Heart left ventricle (tissue), 16 donors: ENCODE data around the gene EPC2. TPM values are rescaled to one million over a fixed set of nuclear protein-coding genes. Genes with fewer than 3 reads are reported as not detected.

ENCODE experiments used
- ATAC-seq, 4 donors: fragments of 200-7000 bp; cut with Tn5 transposase; one replicate each; pipeline ENCODE4 v1.9.1; 2020 to 2022; ENCODE audit warnings: moderate library complexity in 4 of 4, mild to moderate bottlenecking in 3 of 4, moderate number of reproducible peaks in 1 of 4
- DNase-seq, 5 donors: peaks; one replicate each; pipeline ENCODE4 v3.0.0-alpha.2; 2020
- H3K27ac ChIP-seq, 12 donors: fragments of 200-600 bp; sonication (generic) in 4 of 12; one replicate each; pipeline versions ENCODE4 v1.5.0 to v1.8.0; 2016 to 2022; ENCODE audit warnings: mild to moderate bottlenecking in 2 of 12
- H3K27me3 ChIP-seq, 9 donors: fragments of 200-600 bp; sonication (generic) in 2 of 9; one replicate each; pipeline versions ENCODE4 v1.5.1 to v1.8.0; 2016 to 2022; ENCODE audit warnings: mild to moderate bottlenecking in 3 of 9
- H3K36me3 ChIP-seq, 9 donors: fragments of 200-600 bp; sonication (generic) in 2 of 9; one replicate each; pipeline versions ENCODE4 v1.5.0 to v1.8.0; 2018 to 2022; ENCODE audit warnings: mild to moderate bottlenecking in 2 of 9
- H3K4me1 ChIP-seq, 12 donors: fragments of 200-600 bp; sonication (generic) in 4 of 12; one replicate each; pipeline versions ENCODE4 v1.5.0 to v1.8.0; 2016 to 2022; ENCODE audit warnings: mild to moderate bottlenecking in 3 of 12
- H3K4me3 ChIP-seq, 12 donors: fragments of 200-600 bp; sonication (generic) in 4 of 12; one replicate each; pipeline versions ENCODE4 v1.5.0 to v1.8.0; 2017 to 2022; ENCODE audit warnings: mild to moderate bottlenecking in 9 of 12, moderate library complexity in 4 of 12
- H3K9me3 ChIP-seq, 12 donors: fragments of 200-600 bp; sonication (generic) in 4 of 12; one replicate each; pipeline versions ENCODE4 v1.5.0 to v1.8.0; 2016 to 2022; ENCODE audit warnings: mild to moderate bottlenecking in 1 of 12
- CTCF ChIP-seq, 12 donors: fragments of 200-600 bp; sonication (generic) in 4 of 12; IDR thresholded peaks; one replicate each; pipeline versions ENCODE4 v1.5.0 to v1.8.0; 2018 to 2022; ENCODE audit warnings: antibody characterized with exemption in 12 of 12, mild to moderate bottlenecking in 5 of 12
- POLR2A ChIP-seq, 2 donors: fragments of 450-650 bp; IDR thresholded peaks; one replicate each; pipeline ENCODE4 v1.6.1; 2017; ENCODE audit warnings: antibody characterized with exemption in 2 of 2, mild to moderate bottlenecking in 2 of 2, moderate library complexity in 2 of 2
- whole genome bisulfite sequencing, 4 donors: extraction: QIAGEN DNeasy Blood & Tissue Kit in 2 of 4; methylation state at CpG; one replicate each; pipeline versions ENCODE4 v1.1.5 to v1.1.7; 2013 to 2018; 5-methylcytosine and 5-hydroxymethylcytosine counted together
- intact Hi-C, 10 donors: fragments of 100-400 bp; cut with DNase I; formaldehyde crosslinking; loops; one replicate each; pipeline versions ENCODE4 v1.11.1 to v1.14.2; 2022
- polyA plus RNA-seq, 2 donors: library from polyadenylated mRNA; stranded (reverse); fragments of 200-250 nt; gene quantifications; one replicate each; pipeline ENCODE4 v1.2.3, GENCODE V29; 2013
- total RNA-seq, 9 donors: library from RNA; depleted of rRNA in 2 of 9; stranded (reverse); fragments of >200 nt in 2 of 9; fragmentation: NEBNext Ultra II Directional in 3 of 9; extraction: Animal tissue kit (Norgen Biotek cat#: 25700) in 3 of 9; gene quantifications; one replicate each; pipeline versions ENCODE4 v1.1.0 to v1.2.4, GENCODE V29; 2016 to 2023
- donor health status: ischemic (EF 13 %, LVEDD 7.1; RV severe dilation, severe dysfunction).
- donor health status: healthy with polysubstance abuse.
- donor health status: DM: no; HTN: yes; CAD: no.
- donor health status: DM: no; HTN: no; CAD: no.
- donor health status: ischemic (EF 25% LVEDD 6.9; RV normal size, moderate dysfunction).
- donor health status: ischemic (EF 25% LVEDD 5.7; RV mildly dilated, moderate dysfunction).
- donor health status: healthy.
- donor health status: DM: yes; HTN: yes; CAD: no.
- donor health status: ischemic (EF 35%, LVEDD 5.7; RV mildly dilated, moderate dysfunction).
- donor health status: nonischemic (EF 11% LVEDD 7.7; RV severe dilation, severe dysfunction).
- donor health status: DM: yes; HTN: yes; CAD: no.
- donor health status: PGD.
- donor health status: ischemic (EF 29% LVEDD 5.4; RV normal size, mild dysfunction).
- donor health status: nonischemic (EF 23%, LVEDD 6.1; RV moderate dilation, normal function).

Gene EPC2
- total and polyA plus RNA-seq, 11 donors, result 5.6 to 27.1 (median 19.3) TPM

- H3K4me3 ChIP-seq, result no peak overlapping the region
- no peak overlapping the region for H3K27ac ChIP-seq
- H3K4me1 ChIP-seq, result peaks cover 0 to 59% (median 30%) of the 10 kb centered on the region in 12 donors
- intact Hi-C loops, result loop anchor here in 1 of 10 donors (5.0 kb wide), 1 partner anchor 70 kb away; no protein-coding TSS in a partner anchor
- no peaks in the 10 kb centered on the region for H3K27me3 ChIP-seq
- H3K36me3 ChIP-seq, result no peaks in the 10 kb centered on the region
- peaks cover 0 to 21% (median 3%) of the 10 kb centered on the region in 12 donors for H3K9me3 ChIP-seq
- ATAC-seq (no peak), DNase-seq (no peak)
- 89 to 94% (median 91%) methylated on average over 5 of the region's 5 CpGs for WGBS, 4 donors
- no peak for TF ChIP-seq CTCF (IDR thresholded peaks at IDR 0.05)
These were observed 77.6 kb downstream of the EPC2 start for GRCh38 chr2:148721991-148722777.

- 90 to 96% (median 93%) methylated on average over 1 of the region's 1 CpG for WGBS, 4 donors
- Histone ChIP-seq H3K4me1 (peaks cover 0 to 44% (median 17%) of the 10 kb centered on the region in 12 donors), H3K36me3 (no peaks in the 10 kb centered on the region), H3K9me3 (peaks cover 0 to 13% (median 2%) of the 10 kb centered on the region in 12 donors), H3K4me3 (no peak overlapping the region), H3K27me3 (no peaks in the 10 kb centered on the region), H3K27ac (no peak overlapping the region)
- TF ChIP-seq CTCF (IDR thresholded peaks at IDR 0.05), result no peak
- no peak for TF ChIP-seq POLR2A (IDR thresholded peaks at IDR 0.05)
- DNase-seq (no peak), ATAC-seq (no peak)
- intact Hi-C loops, result no loop called here
These were observed 81.0 kb downstream of the EPC2 start for GRCh38 chr2:148725564-148725963.

GRCh38 chr2:148726228-148726627 lies 81.7 kb downstream of the EPC2 start:
- Histone ChIP-seq H3K4me1 (peaks cover 0 to 37% (median 12%) of the 10 kb centered on the region in 12 donors), H3K9me3 (peaks cover 0 to 13% (median 2%) of the 10 kb centered on the region in 12 donors), H3K4me3 (no peak overlapping the region), H3K27me3 (no peaks in the 10 kb centered on the region), H3K36me3 (no peaks in the 10 kb centered on the region), H3K27ac (no peak overlapping the region)
- TF ChIP-seq POLR2A (IDR thresholded peaks at IDR 0.05) (no peak), CTCF (IDR thresholded peaks at IDR 0.05) (no peak)
- WGBS, 4 donors, result 77 to 96% (median 87%) methylated on average over 3 of the region's 3 CpGs
- no peak for DNase-seq
- intact Hi-C loops, result no loop called here
- no peak for ATAC-seq

- intact Hi-C loops, result no loop called here
- no peak for ATAC-seq
These were observed 85.5 kb downstream of the EPC2 start for GRCh38 chr2:148730085-148730484.

More at GRCh38 chr2:148730085-148730484, 85.5 kb downstream of the EPC2 start:
- Histone ChIP-seq H3K36me3 (no peaks in the 10 kb centered on the region), H3K27ac (no peak overlapping the region), H3K27me3 (no peaks in the 10 kb centered on the region), H3K4me3 (no peak overlapping the region), H3K4me1 (peaks cover 0 to 16% (median 0%) of the 10 kb centered on the region in 12 donors), H3K9me3 (peaks cover 0 to 13% (median 2%) of the 10 kb centered on the region in 12 donors)
- DNase-seq, result no peak
- TF ChIP-seq CTCF (IDR thresholded peaks at IDR 0.05) (no peak), POLR2A (IDR thresholded peaks at IDR 0.05) (no peak)
